DOHH2 (cell line): ENCODE data around the gene LRP2.
"Not testable (repeated sequence)": the region's sequence is repeated elsewhere in the genome, so short reads cannot be mapped to it uniquely, and the experiment has no call there.

Source experiments
- H3F3A ChIP-seq: fragments of 200-600 bp; sonication (generic), shearing (Covaris generic); 2 replicates; pipeline ENCODE4 v1.6.0; 2016; ENCODE audit warnings: antibody characterized with exemption, mild to moderate bottlenecking; ENCODE audit not compliant: control insufficient read depth, insufficient read depth
- H3K27ac ChIP-seq: fragments of 200-600 bp; sonication (generic); 2 replicates; pipeline ENCODE4 v1.5.1; 2014; ENCODE audit warnings: low read depth, mild to moderate bottlenecking, low read length, moderate library complexity
- H3K27me3 ChIP-seq: fragments of 200-600 bp; sonication (generic); 2 replicates; pipeline ENCODE4 v1.6.1; 2014; ENCODE audit warnings: mild to moderate bottlenecking, low read length, mixed read lengths; ENCODE audit not compliant: control insufficient read depth
- H3K36me3 ChIP-seq: fragments of 200-600 bp; sonication (generic); 2 replicates; pipeline ENCODE4 v1.6.1; 2014; ENCODE audit warnings: mild to moderate bottlenecking, low read length, moderate library complexity, mixed read lengths; ENCODE audit not compliant: control insufficient read depth
- H3K4me1 ChIP-seq: fragments of 200-600 bp; sonication (generic); 2 replicates; pipeline ENCODE4 v1.6.1; 2014; ENCODE audit warnings: mild to moderate bottlenecking, low read length, mixed read lengths; ENCODE audit not compliant: control insufficient read depth
- H3K4me2 ChIP-seq: fragments of 200-600 bp; sonication (generic); 2 replicates; pipeline ENCODE4 v1.6.0; 2014; ENCODE audit warnings: mild to moderate bottlenecking, low read length, moderate library complexity
- H3K4me3 ChIP-seq: fragments of 200-600 bp; sonication (generic); 2 replicates; pipeline ENCODE4 v1.5.1; 2014; ENCODE audit warnings: mild to moderate bottlenecking, low read length, mixed read lengths
- H3K79me2 ChIP-seq: fragments of 200-600 bp; sonication (generic); 2 replicates; pipeline ENCODE4 v1.6.1; 2014; ENCODE audit warnings: mild to moderate bottlenecking, low read length, mixed read lengths; ENCODE audit not compliant: control insufficient read depth
- H3K9me2 ChIP-seq: fragments of 200-600 bp; sonication (generic); replicated peaks from 2 replicates; pipeline ENCODE4 v1.6.1; 2014; ENCODE audit warnings: mild to moderate bottlenecking, low read length, mixed read lengths; ENCODE audit not compliant: control insufficient read depth
- H3K9me3 ChIP-seq: fragments of 200-600 bp; sonication (generic); 2 replicates; pipeline ENCODE4 v1.6.1; 2014; ENCODE audit warnings: antibody characterized with exemption, low read length, mixed read lengths; ENCODE audit not compliant: control insufficient read depth, insufficient read depth
- H4K20me1 ChIP-seq: fragments of 200-600 bp; sonication (generic); 2 replicates; pipeline ENCODE4 v1.6.0; 2014; ENCODE audit warnings: low read depth, mild to moderate bottlenecking, antibody characterized with exemption, low read length, moderate library complexity; ENCODE audit not compliant: control insufficient read depth, insufficient read depth
- CTCF ChIP-seq: fragments of 200-600 bp; sonication (generic); IDR thresholded peaks from one replicate; pipeline ENCODE4 v1.5.1; 2014; ENCODE audit warnings: antibody characterized with exemption, mild to moderate bottlenecking, low read depth, low read length; ENCODE audit not compliant: poor library complexity, severe bottlenecking
- EZH2phosphoT487 ChIP-seq: fragments of 200-600 bp; sonication (generic); IDR thresholded peaks from 2 replicates; pipeline ENCODE4 v1.6.1; 2017; ENCODE audit warnings: borderline replicate concordance, mild to moderate bottlenecking, antibody characterized with exemption, low read length, moderate library complexity, mixed read lengths

The LRP2 gene

GRCh38 chr2:169272010-169272409, 90.3 kb downstream of the LRP2 start:
- Histone ChIP-seq H4K20me1 (no peaks in the 10 kb centered on the region), H3K9me3 (no peaks in the 10 kb centered on the region), H3K4me1 (no peaks in the 10 kb centered on the region), H3K9me2 (no peaks in the 10 kb centered on the region), H3K36me3 (no peaks in the 10 kb centered on the region), H3K4me3 (no peak overlapping the region), H3K27ac (no peak overlapping the region), H3K27me3 (no peaks in the 10 kb centered on the region), H3F3A (no peaks in the 10 kb centered on the region), H3K79me2 (no peaks in the 10 kb centered on the region), H3K4me2 (no peak overlapping the region)
- no peak for TF ChIP-seq EZH2phosphoT487
- TF ChIP-seq CTCF: no peak

DNA sequence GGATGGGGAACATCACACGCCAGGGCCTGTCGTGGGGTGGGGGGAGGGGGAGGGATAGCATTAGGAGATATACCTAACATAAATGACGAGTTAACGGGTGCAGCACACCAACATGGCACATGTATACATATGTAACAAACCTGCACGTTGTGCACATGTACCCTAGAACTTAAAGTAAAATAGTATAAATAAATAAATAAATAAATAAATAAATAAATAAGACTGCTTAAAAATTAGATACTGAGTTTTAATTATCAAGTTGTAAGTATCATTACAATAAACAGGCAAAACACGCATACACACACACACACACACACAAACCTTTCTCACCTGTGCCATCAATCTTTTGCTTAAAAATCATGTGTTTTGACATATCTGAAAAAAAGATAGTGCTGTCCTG, 91.8 kb downstream of the LRP2 start:
- H3K36me3 ChIP-seq, H3F3A ChIP-seq, H3K4me2 ChIP-seq, H3K9me2 ChIP-seq, H3K9me3 ChIP-seq, H3K4me1 ChIP-seq, H3K4me3 ChIP-seq, H3K27ac ChIP-seq, H3K79me2 ChIP-seq, H3K27me3 ChIP-seq, H4K20me1 ChIP-seq: not testable (repeated sequence)

GRCh38 chr2:169265591-169265990, 96.7 kb downstream of the LRP2 start:
- Histone ChIP-seq H3K79me2 (no peaks in the 10 kb centered on the region), H3K27me3 (no peaks in the 10 kb centered on the region), H3K4me3 (no peak overlapping the region), H4K20me1 (no peaks in the 10 kb centered on the region), H3K4me1 (no peaks in the 10 kb centered on the region), H3F3A (no peaks in the 10 kb centered on the region), H3K36me3 (no peaks in the 10 kb centered on the region), H3K9me3 (no peaks in the 10 kb centered on the region), H3K9me2 (no peaks in the 10 kb centered on the region), H3K4me2 (no peak overlapping the region), H3K27ac (no peak overlapping the region)
- no peak for TF ChIP-seq EZH2phosphoT487
- no peak for TF ChIP-seq CTCF

GRCh38 chr2:169260846-169261642, 101.3 kb downstream of the LRP2 start:
- TF ChIP-seq EZH2phosphoT487 (no peak), CTCF (no peak)
- no peaks in the 10 kb centered on the region for H3K4me1 ChIP-seq

More at GRCh38 chr2:169260846-169261642, 101.3 kb downstream of the LRP2 start:
- Histone ChIP-seq H3K27ac (no peak overlapping the region), H3K4me3 (no peak overlapping the region), H3K36me3 (no peaks in the 10 kb centered on the region), H3F3A (no peaks in the 10 kb centered on the region), H3K4me2 (no peak overlapping the region), H3K79me2 (no peaks in the 10 kb centered on the region), H3K9me2 (no peaks in the 10 kb centered on the region), H3K27me3 (no peaks in the 10 kb centered on the region), H4K20me1 (no peaks in the 10 kb centered on the region), H3K9me3 (no peaks in the 10 kb centered on the region)
